GM18502 (cell line): ENCODE measurements around the gene IKZF3.
"Not testable (repeated sequence)": the region's sequence is repeated elsewhere in the genome, so short reads cannot be mapped to it uniquely, and the experiment has no call there.

Experiments
- ATAC-seq: cut with Tn5 transposase; IDR thresholded peaks from one replicate; pipeline ENCODE4 v1.9.1; 2021; ENCODE audit warnings: mild to moderate bottlenecking; ENCODE audit not compliant: unreplicated experiment, poor library complexity

The IKZF3 gene

DNA sequence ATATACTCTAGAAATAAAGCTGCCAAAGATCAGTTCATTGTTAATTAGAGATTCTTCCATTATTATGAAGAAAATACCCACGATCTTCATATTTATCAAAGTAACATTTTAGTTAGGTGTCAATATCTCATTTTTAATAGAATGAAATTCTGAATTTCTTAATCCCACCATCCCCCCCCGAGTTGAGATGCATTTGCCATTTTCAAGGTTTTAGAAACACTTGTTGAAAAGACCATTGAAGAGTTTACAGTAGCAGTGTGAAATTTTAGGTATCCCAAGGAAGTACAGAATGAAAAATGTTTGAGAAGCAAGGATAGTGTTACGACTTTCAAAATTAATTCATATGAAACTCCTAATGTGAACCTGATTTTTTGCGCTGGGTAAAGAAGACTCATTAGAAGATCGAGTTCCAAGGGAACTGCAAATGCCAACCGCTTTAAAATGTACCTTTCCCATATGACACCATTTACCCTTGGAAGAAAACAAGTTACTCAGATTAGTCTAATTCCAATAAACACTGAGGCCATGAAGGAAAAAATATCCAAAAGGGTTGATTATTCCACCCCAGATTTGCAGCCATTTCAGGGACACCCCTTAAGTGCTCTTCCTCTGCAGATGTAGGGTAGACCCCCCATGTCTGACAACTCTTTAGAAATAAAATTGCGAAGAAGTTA is 731 bp downstream of the IKZF3 start:
- no peak for ATAC-seq

DNA sequence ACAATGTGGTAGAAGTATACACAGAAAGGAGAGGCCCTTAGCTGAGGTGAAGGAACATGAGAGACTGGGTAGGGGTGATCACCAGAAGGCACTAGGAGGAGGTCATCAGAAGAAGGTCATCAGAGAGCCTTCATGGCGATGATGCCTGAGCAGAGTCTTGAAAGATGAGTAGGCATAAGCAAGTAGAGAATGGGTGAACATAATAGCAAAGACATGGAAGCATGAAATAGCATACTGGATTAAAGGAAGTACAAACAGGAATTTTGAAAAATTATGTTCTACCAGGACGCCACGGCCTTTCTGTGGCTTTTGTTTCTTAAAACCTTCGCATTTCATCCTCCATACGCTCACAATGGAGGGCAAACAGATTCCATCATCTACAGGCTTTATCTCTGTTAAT is 2.9 kb downstream of the IKZF3 start:
- ATAC-seq: no peak

DNA sequence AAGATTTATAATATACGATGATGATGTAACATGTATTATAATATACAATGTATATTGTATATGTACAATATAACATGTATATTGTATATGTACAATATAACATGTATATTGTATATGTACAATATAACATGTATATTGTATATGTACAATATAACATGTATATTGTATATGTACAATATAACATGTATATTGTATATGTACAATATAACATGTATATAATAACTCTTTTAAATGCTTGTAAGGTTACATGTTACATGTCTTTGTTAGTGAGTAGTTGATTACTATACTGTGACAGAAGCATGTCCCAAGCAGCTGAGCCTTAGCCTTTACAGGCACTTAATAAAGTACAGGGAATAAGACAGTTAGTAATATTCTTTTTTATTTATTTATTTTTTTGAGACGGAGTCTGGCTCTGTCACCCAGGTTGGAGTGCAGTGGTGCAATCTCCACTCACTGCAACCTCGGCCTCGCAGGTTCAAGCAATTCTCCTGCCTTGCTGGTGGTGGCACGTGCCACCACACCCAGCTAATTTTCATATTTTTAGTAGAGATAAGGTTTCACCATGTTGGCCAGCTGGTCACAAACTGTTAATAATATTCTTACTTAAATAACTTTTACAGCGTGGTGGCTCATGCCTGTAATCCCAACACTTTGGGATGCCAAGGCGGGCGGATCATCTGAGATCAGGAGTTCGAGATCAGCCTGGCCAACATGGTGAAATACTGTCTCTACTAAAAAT is 8.0 kb downstream of the IKZF3 start:
- ATAC-seq: not testable (repeated sequence)

DNA sequence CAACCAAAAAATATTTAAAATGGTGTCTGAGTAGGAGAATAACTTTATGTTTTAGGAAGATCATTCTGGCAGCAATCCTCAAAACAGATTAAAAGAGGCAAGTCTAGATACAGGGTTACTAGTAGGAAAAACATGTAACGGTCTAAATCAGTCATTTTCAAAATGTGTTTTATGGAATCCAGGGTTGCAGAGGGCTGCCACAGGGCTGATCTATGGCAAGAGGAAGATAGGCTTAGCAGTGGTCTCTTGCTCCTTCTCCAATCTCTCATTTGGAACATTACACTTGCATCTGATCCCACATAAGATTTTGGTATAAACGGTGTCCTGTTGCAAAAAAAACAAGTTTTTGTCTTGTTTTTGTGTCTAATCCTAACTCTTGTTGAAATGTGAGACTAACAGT is 9.2 kb downstream of the IKZF3 start:
- ATAC-seq: no peak

DNA sequence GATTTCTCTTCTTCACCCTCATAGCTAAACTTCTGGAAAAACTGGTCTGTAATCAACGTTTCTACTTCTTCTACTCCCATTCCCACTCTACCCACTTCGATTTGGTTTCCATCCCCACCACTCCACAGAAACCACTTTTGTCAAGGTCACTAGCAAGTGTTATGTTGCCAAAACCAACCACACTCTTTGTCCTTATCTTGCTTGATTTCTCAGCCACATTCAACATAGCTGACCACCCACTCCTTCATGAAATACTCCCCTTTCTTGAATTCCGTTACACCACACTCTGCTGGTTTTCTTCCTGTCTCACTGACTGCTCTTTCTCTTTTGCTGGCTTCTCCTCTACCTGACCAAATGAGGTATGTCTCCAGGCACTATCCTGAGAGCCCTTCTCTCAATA is 11.9 kb downstream of the IKZF3 start:
- no peak for ATAC-seq

DNA sequence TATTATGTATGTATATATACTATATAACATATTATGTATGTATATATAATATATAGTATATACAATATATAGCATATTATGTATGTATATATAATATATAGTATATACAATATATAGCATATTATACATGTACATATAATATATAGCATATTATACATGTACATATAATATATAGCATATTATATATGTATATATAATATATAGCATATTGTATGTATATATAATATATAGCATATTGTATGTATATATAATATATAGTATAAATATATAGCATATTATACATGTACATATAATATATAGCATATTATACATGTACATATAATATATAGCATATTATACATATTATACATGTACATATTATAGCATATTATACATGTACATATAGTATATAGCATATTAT is 13.9 kb downstream of the IKZF3 start:
- ATAC-seq: not testable (repeated sequence)

DNA sequence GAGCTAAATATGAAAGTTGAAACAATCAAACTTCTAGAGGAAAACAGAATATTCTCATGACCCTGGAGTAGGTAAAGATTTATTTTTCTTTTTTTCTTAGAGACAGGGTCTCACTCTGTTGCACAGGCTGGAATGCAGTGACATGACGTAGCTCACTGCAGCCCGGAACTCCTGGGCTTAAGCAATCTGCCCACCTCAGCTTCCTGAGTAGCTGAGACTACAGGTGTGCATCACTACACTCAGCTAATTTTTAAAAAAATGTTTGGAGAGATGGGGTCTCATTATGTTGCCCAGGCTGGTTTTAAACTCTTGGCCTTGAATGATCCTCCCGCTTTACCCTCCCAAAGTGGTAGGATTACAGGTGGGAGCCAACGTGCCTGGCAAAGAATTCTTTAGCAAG is 15.5 kb downstream of the IKZF3 start:
- ATAC-seq: no peak

DNA sequence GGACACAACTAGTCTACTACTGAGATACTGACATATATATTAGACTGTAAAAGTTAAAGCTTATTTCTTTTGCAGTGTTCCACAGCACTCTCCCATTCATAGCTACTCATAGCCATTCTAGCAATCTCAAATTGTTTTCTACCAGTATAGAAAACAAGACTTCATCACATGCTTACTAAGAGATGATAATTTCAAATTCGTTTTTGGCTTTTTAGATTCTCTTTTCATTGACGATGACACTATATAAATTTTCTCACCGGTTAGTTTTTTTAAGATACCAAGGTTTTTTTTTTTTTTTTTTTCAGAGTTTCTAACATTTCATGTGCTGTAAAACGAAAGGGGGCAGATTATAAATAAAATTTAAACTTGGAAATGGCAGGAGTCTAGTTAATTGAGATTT is 17.9 kb downstream of the IKZF3 start:
- ATAC-seq: no peak

DNA sequence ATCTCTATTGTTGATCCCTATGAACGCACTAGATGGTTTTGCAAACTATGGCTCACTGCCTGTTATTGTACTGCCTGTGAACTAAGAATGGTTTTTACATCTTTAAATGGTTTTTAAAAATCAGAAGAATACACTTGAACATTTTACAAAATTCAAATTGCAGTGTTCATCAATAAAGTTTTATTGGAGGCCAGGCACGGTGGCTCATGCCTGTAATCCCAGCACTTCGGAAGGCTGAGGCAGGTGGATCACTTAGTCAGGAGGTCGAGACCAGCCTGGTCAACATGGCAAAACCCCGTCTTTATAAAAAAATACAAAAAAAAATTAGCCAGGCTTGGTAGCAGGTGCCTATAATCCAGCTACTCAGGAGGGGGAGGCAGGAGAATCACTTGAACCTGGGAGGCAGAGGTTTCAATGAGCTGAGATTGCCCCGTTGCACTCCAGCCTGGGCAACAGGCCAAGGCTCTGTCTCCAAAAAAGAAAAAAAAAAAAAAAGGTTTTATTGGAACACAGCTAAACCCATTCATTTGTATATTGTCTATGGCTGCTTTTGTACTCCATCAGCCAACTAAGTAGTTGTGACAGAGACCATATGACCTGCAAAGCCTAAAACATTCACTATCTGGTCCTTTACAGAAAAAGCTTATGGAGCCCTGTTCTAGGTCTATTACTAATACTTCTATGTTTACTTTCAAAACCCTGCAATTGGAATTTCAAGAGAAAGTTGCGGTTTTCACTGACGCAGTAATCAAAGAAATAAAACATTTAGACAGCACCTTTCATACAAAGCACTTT is 18.9 kb downstream of the IKZF3 start:
- no peak for ATAC-seq

DNA sequence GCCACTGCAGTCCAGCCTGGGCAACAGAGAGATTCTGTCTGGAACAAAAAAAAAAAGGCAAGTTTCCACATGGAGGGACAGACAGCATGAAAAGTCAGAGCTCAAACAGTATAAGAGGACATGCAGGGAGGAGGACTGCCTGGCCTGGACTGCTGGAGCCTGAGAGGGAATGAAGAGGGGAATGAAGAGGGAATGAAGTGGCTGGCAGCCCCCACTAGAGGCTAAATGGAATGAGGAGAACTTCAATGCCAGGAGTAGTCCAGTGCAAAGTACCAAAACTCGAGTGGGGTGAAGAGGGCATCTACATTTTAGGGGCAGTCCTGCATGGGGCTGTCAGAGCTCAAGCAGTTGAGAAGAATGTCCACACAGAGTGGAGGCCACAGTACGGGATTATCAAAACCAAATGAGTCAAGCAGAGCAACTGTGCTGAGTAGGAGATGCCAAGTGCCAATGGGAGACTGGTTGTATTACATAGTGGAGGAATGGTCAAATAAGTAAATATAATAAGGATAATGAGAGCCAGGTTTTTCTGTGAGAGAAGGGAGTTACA is 22.9 kb downstream of the IKZF3 start:
- no peak for ATAC-seq

DNA sequence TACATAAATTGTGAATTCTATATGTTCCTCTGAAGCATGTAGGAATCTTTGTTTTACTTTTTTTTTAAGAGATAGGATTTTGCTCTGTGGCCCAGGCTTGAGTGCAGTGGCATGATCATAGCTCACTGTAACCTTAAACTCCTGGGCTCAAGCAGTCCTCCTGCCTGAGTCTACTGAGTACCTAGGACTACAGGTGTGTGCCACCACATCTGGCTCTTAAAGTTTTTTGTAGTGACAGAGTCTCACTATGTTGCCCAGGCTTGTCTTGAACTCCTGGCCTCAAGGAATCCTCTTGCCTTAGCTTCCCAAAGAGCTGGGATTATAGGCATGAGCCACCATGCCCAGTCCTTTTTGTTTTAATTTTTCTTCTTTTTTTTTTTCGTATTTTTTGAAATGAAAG is 25.3 kb downstream of the IKZF3 start:
- ATAC-seq: no peak

DNA sequence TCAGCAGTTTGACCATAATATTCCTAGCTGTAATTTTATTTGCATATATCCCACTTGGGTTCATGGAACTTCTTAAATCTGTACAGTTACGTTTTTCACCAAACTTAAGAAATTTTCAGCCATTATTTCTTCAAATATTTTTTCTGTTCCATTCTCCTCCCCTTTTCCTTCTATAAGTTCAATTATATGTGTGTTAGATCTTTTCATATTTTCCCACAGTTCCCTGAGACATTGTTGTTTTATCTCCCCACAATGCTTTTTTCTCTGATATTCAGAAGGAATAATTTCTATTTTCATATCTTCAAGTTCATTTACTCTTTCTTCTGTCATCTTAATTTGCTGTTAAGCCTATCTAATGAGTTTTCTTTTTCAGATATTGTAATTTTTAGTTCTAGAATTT is 26.1 kb downstream of the IKZF3 start:
- no peak for ATAC-seq

DNA sequence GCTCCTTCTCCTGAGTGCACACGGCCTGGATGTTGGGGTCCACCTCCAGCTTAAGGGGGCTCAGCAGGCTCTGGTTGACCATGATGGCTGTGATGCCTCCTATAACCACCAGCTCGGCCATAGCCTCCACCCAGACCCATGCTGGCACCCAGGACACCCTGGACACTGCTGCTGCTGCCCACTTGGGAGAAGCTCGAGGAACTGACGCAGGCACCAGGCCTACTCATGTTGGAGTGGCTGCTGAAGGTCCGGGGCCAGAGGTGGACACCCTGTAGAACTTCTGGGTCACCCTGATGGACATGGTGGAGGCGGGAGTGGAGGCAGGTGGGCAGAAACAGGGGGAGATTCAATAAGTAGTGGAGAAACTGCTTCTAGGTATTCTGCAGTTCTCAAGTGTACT is 28.0 kb downstream of the IKZF3 start:
- no peak for ATAC-seq

DNA sequence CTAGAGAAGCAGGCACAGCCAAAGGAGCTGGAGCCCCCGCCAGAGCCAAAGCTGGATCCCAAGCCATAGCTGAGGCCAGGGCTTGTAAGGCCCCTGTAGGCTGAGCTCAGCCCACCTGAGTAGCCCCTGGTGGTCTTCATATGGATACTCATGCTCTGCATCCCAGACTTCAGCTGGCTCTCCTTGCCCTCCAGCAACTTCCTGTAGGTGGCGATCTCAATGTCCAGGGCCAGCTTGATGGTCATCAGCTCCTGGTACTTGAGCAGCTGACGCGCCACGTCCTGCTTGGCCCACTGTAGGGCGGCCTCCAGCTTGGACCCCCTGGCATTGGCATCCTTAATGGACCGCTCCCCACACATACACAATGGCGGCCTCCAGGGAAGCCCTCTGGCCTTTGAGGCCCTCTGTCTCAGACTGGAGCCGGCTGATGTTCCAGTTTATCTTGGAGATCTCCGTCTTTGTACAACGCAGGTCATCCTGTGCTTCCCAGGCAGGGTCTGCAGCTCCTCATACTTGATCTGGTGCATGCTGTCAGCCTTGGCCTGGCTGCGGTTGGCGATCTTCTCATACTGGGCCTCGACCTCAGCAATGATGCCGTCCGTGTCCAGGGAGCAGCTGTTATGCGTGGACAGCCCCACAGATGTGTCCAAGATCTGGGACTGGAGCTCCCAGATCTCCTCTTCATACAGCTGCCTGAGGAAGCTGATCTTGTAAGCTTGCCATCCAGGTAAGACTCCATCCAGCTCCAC is 28.9 kb downstream of the IKZF3 start:
- ATAC-seq: no peak

DNA sequence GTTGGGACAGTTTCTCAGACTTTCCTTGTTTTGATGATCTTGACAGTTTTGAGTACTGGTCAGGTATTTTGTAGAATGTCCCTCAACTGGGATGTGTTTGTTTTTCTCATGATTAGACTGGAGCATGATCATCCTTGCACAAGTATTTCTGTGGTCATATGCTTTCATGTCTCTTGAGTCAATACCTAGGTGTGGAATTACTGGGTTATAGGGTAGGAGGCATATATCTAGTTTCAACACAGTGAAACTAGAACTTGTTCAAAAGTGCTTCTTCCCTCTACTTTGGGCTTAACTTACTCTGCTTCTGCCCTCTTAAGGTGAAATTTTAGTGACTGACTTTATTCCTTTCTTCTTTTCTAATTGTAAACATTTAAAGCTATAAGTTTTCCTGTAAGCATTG is 30.1 kb downstream of the IKZF3 start:
- no peak for ATAC-seq

DNA sequence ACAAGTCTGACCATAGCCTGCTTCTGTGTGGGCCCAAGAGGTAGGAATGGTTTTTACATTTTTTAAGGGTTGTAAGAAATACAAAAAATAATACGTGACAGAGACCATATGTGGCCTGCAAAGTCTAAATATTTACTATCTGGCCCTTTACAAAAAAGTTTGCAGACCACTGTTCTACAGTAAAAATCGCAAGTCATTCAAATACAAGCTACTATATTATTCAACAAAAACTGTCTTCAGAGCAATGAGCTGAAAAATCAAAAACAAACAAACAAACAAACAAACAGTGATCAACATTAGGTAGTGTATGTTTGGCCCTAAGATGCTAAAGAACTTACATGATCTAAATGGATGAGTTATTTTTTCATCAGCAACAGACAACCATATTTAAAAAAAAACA is 32.5 kb downstream of the IKZF3 start:
- ATAC-seq: no peak

DNA sequence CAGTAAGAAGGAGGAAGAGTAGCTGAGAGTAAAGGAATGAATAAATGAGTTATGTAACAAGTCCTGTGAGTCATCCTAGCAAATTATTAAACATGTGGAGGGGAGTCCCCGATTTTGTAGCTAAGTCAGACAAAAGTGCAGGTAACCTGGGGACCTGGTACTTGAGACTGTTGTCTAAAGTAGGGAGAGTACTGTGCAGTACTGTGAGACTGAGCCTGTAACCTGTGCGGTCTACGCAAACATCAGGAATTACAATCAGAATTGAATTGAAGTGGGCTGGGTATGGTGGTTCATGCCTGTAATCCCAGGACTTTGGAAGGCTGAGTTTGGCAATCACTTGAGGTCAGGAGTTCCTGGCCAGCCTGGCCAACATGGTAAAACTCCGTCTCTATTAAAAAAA is 35.7 kb downstream of the IKZF3 start:
- no peak for ATAC-seq

DNA sequence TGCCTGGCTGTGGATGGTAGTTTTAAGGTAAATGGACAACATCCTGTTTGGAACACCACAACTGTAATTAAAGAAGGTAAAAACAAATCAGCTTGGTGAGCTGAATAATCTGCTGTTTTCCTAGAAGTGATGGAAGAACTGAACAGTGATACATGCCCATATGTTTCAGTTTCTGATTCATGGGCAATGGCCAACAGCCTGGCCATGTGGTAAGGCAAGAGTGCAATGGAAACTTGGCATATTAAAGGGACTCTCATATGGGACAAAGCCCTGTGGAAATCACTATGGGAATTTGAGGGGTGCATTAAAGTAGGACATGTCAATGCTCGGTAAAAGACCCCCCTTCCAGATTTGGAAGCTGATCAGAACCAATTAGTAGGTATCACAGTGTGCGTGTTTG is 37.8 kb downstream of the IKZF3 start:
- no peak for ATAC-seq

DNA sequence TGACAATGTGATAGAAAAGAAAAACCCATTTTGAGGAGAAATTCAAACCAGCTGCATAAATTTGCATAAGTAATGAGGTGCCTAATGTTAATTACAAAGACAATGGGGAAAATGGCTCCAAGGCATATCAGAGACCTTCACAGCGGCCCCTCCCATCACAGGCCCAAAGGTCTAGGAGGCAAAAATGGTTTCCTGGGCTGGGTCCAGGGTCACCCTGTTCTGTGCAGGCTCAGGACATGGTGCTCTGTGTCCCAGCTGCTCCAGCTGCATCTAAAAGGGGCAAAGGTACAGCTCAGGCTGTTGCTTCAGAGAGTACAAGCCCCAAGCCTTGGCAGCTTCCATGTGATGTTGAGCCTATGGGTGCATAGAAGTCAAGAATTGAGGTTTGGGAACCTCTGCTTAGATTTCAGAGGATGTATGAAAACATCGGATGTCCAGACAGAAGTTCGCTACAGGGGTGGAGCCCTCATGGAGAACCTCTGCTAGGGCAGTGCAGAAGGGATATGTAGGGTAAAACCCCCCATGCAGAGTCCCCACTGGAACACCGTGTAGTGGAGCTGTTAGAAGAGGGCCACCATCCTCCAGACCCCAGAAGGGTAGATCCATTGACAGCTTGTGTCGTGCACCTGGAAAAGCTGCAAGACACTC is 40.6 kb downstream of the IKZF3 start:
- no peak for ATAC-seq

DNA sequence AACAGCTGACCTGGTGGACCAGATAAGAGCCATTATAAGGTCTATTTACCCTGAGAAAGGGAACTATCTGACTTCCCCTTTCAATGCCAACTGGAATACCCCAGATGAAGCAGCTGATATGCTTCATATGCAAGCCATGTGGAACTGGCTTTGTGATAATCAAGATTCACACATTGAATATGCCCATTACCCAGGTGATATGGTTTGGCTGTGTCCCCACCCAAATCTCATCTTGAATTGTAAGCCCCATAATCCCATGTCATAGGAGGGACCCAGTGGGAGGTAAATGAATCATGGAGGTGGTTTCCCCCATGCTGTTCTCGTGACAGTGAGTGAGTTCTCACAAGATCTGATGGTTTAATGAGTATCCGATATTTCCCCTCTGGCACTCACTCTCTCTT is 42.1 kb downstream of the IKZF3 start:
- no peak for ATAC-seq
